MM.1S (cell line): ENCODE results near the gene TNIP1.

ENCODE experiments used
- DNase-seq: peaks from one replicate; pipeline ENCODE4 v3.0.0-alpha.2; 2015
- H2AFZ ChIP-seq: fragments of 300-600 bp; sonication (generic); 2 replicates; pipeline ENCODE4 v1.6.0; 2016; ENCODE audit warnings: antibody characterized with exemption, low read length
- H3F3A ChIP-seq: fragments of 300-600 bp; sonication (generic); 2 replicates; pipeline ENCODE4 v1.6.1; 2016; ENCODE audit warnings: mild to moderate bottlenecking, antibody characterized with exemption, low read length, moderate library complexity, mixed read lengths; ENCODE audit not compliant: insufficient read depth
- H3K27ac ChIP-seq: fragments of 300-600 bp; sonication (generic); 2 replicates; pipeline ENCODE4 v1.5.1; 2016; ENCODE audit warnings: mild to moderate bottlenecking, low read length
- H3K27me3 ChIP-seq: fragments of 300-600 bp; sonication (generic); replicated peaks from 2 replicates; pipeline ENCODE4 v1.6.0; 2016; ENCODE audit warnings: low read length; ENCODE audit not compliant: insufficient read depth
- H3K36me3 ChIP-seq: fragments of 300-600 bp; sonication (generic); replicated peaks from 2 replicates; pipeline ENCODE4 v1.6.1; 2016; ENCODE audit warnings: mild to moderate bottlenecking, low read length, mixed read lengths; ENCODE audit not compliant: insufficient read depth
- H3K4me1 ChIP-seq: fragments of 300-600 bp; sonication (generic); 2 replicates; pipeline ENCODE4 v1.6.1; 2016; ENCODE audit warnings: low read length, mixed read lengths
- H3K4me2 ChIP-seq: fragments of 300-600 bp; sonication (generic); 2 replicates; pipeline ENCODE4 v1.6.0; 2016; ENCODE audit warnings: low read depth, low read length
- H3K4me3 ChIP-seq: fragments of 300-600 bp; sonication (generic); 2 replicates; pipeline ENCODE4 v1.5.1; 2016; ENCODE audit warnings: low read length, mixed read lengths
- H3K79me2 ChIP-seq: fragments of 300-600 bp; sonication (generic); 2 replicates; pipeline ENCODE4 v1.6.1; 2016; ENCODE audit warnings: mixed run types, low read length, mixed read lengths
- H3K9ac ChIP-seq: fragments of 300-600 bp; sonication (generic); 2 replicates; pipeline ENCODE4 v1.6.1; 2016; ENCODE audit warnings: low read length, mixed read lengths
- H3K9me2 ChIP-seq: fragments of 300-600 bp; sonication (generic); replicated peaks from 2 replicates; pipeline ENCODE4 v1.6.1; 2016; ENCODE audit warnings: mild to moderate bottlenecking, low read length, mixed read lengths; ENCODE audit not compliant: insufficient read depth
- H3K9me3 ChIP-seq: fragments of 300-600 bp; sonication (generic); replicated peaks from 2 replicates; pipeline ENCODE4 v1.6.1; 2016; ENCODE audit warnings: mild to moderate bottlenecking, low read length, mixed read lengths; ENCODE audit not compliant: insufficient read depth
- H4K20me1 ChIP-seq: fragments of 300-600 bp; sonication (generic); 2 replicates; pipeline ENCODE4 v1.6.1; 2016; ENCODE audit warnings: mild to moderate bottlenecking, low read length, moderate library complexity, mixed read lengths; ENCODE audit not compliant: insufficient read depth
- CTCF ChIP-seq: fragments of 300-600 bp; sonication (generic); IDR thresholded peaks from 2 replicates; pipeline ENCODE4 v1.5.1; 2016; ENCODE audit warnings: antibody characterized with exemption, low read length, mixed read lengths
- EZH2 ChIP-seq: fragments of 300-600 bp; sonication (generic); optimal IDR thresholded peaks from 2 replicates; pipeline ENCODE3; 2017; ENCODE audit warnings: low read depth, mild to moderate bottlenecking, antibody characterized with exemption, low read length, mixed read lengths
- EZH2phosphoT487 ChIP-seq: fragments of 300-600 bp; sonication (generic); IDR thresholded peaks from 2 replicates; pipeline ENCODE4 v1.6.1; 2018; ENCODE audit warnings: antibody characterized with exemption, low read length

TNIP1 gene

GRCh38 chr5:151029179-151030055 is 51.4 kb downstream of the TNIP1 start:
- Histone ChIP-seq H3F3A (no peaks in the 10 kb centered on the region), H3K4me1 (no peaks in the 10 kb centered on the region), H3K36me3 (peaks cover 4% of the 10 kb centered on the region), H3K4me3 (no peak overlapping the region), H2AFZ (no peak overlapping the region), H3K9me2 (no peaks in the 10 kb centered on the region), H4K20me1 (no peaks in the 10 kb centered on the region), H3K4me2 (no peak overlapping the region), H3K9ac (no peak overlapping the region), H3K27me3 (no peaks in the 10 kb centered on the region), H3K79me2 (no peaks in the 10 kb centered on the region), H3K27ac (no peak overlapping the region), H3K9me3 (no peaks in the 10 kb centered on the region)
- no peak for TF ChIP-seq EZH2phosphoT487
- TF ChIP-seq EZH2, result no peak
- TF ChIP-seq CTCF, result no peak
- DNase-seq, result no peak

- Histone ChIP-seq H3K27ac (no peak overlapping the region), H3K4me3 (no peak overlapping the region), H3F3A (no peaks in the 10 kb centered on the region), H3K4me1 (no peaks in the 10 kb centered on the region), H3K9me3 (no peaks in the 10 kb centered on the region), H3K9ac (no peak overlapping the region), H4K20me1 (no peaks in the 10 kb centered on the region), H3K9me2 (no peaks in the 10 kb centered on the region), H3K79me2 (no peaks in the 10 kb centered on the region), H3K27me3 (no peaks in the 10 kb centered on the region), H3K36me3 (peaks cover 4% of the 10 kb centered on the region), H3K4me2 (no peak overlapping the region), H2AFZ (no peak overlapping the region)
- no peak for DNase-seq
- no peak for TF ChIP-seq CTCF
- no peak for TF ChIP-seq EZH2phosphoT487
- no peak for TF ChIP-seq EZH2
Observed at GRCh38 chr5:151028717-151029116, 52.1 kb downstream of the TNIP1 start.

- H4K20me1 ChIP-seq, result no peaks in the 10 kb centered on the region
- no peak overlapping the region for H3K27ac ChIP-seq
- H3K27me3 ChIP-seq, result no peaks in the 10 kb centered on the region
- no peaks in the 10 kb centered on the region for H3K4me1 ChIP-seq
- H3K4me2 ChIP-seq, result no peak overlapping the region
- no peaks in the 10 kb centered on the region for H3K79me2 ChIP-seq
- no peaks in the 10 kb centered on the region for H3F3A ChIP-seq
- peaks cover 4% of the 10 kb centered on the region for H3K36me3 ChIP-seq
- DNase-seq, result no peak
- no peak overlapping the region for H3K9ac ChIP-seq
- H3K9me2 ChIP-seq, result no peaks in the 10 kb centered on the region
- TF ChIP-seq CTCF, result no peak
- TF ChIP-seq EZH2phosphoT487, result no peak
- no peak for TF ChIP-seq EZH2
- H3K4me3 ChIP-seq, result no peak overlapping the region
- no peaks in the 10 kb centered on the region for H3K9me3 ChIP-seq
- H2AFZ ChIP-seq, result no peak overlapping the region
Observed at GRCh38 chr5:151027961-151028479, 52.8 kb downstream of the TNIP1 start.
